Keratinocyte (primary cell): Measurements from ENCODE around the gene PPP3CB. TPM values are rescaled to one million over a fixed set of nuclear protein-coding genes. Genes with fewer than 3 reads are reported as not detected.

Experiments used
- DNase-seq: peaks from one replicate; pipeline ENCODE4 v3.0.0-alpha.2; 2011; ENCODE audit warnings: low read depth, missing footprints, low spot score
- FAIRE-seq: peaks from 2 replicates; lab custom pipeline; 2011; peaks lifted over from hg19 to GRCh38; lab: Jason Lieb, UNC
- H2AFZ ChIP-seq: 2 replicates; pipeline ENCODE4 v1.6.0; 2012; ENCODE audit warnings: low read length, control low read depth, inconsistent platforms; ENCODE audit not compliant: control insufficient read depth
- H3K27ac ChIP-seq: 2 replicates; pipeline ENCODE4 v1.5.1; 2011; ENCODE audit warnings: low read length; ENCODE audit not compliant: control insufficient read depth, insufficient read depth
- H3K27me3 ChIP-seq: 3 replicates; pipeline ENCODE4 v1.6.0; 2011; ENCODE audit warnings: low read length; ENCODE audit not compliant: control insufficient read depth, insufficient read depth; ENCODE audit errors: extremely low read depth
- H3K36me3 ChIP-seq, 2 experiments: 2 replicates in 1 of 2; 3 replicates in 1 of 2; pipeline ENCODE4 v1.5.1; 2011; ENCODE audit warnings: low read length in 2 of 2, mild to moderate bottlenecking in 1 of 2; ENCODE audit not compliant: control insufficient read depth in 2 of 2, insufficient read depth in 2 of 2; ENCODE audit errors: extremely low read depth in 1 of 2
- H3K4me1 ChIP-seq: 3 replicates; pipeline ENCODE4 v1.5.1; 2011; ENCODE audit warnings: low read length; ENCODE audit not compliant: control insufficient read depth, insufficient read depth; ENCODE audit errors: extremely low read depth
- H3K4me2 ChIP-seq: 3 replicates; pipeline ENCODE4 v1.6.0; 2011; ENCODE audit warnings: low read depth, low read length; ENCODE audit not compliant: control insufficient read depth, insufficient read depth; ENCODE audit errors: extremely low read depth
- H3K4me3 ChIP-seq, 3 experiments: fragments of 200-600 bp in 1 of 3; sonication (generic) in 1 of 3; 2 replicates in 2 of 3; 3 replicates in 1 of 3; pipeline ENCODE4 v1.5.1; 2011 to 2016; ENCODE audit warnings: low read length in 3 of 3, mild to moderate bottlenecking in 3 of 3, control low read depth in 2 of 3, inconsistent platforms in 1 of 3, low read depth in 1 of 3, mixed read lengths in 1 of 3, mixed run types in 1 of 3, moderate library complexity in 1 of 3; ENCODE audit not compliant: control insufficient read depth in 2 of 3, insufficient read depth in 2 of 3; ENCODE audit errors: extremely low read depth in 1 of 3
- H3K79me2 ChIP-seq: 2 replicates; pipeline ENCODE4 v1.6.0; 2012; ENCODE audit warnings: low read length; ENCODE audit not compliant: control insufficient read depth, insufficient read depth
- H3K9ac ChIP-seq: 3 replicates; pipeline ENCODE4 v1.6.0; 2011; ENCODE audit warnings: low read length; ENCODE audit not compliant: control insufficient read depth, insufficient read depth; ENCODE audit errors: extremely low read depth
- H3K9me1 ChIP-seq: 3 replicates; pipeline ENCODE4 v1.6.0; 2011; ENCODE audit warnings: low read length; ENCODE audit not compliant: control insufficient read depth, insufficient read depth; ENCODE audit errors: extremely low read depth
- H3K9me3 ChIP-seq: 2 replicates; pipeline ENCODE4 v1.5.1; 2012; ENCODE audit warnings: low read depth, low read length; ENCODE audit not compliant: control insufficient read depth
- H4K20me1 ChIP-seq: 3 replicates; pipeline ENCODE4 v1.6.0; 2011; ENCODE audit warnings: low read length; ENCODE audit not compliant: control insufficient read depth, insufficient read depth; ENCODE audit errors: extremely low read depth
- EZH2 ChIP-seq: IDR thresholded peaks from one replicate; pipeline ENCODE4 v1.6.1; 2012; ENCODE audit warnings: inconsistent platforms, mild to moderate bottlenecking, low read length, moderate library complexity
- dilution Hi-C: fragments of 300-500 bp; cut with MboI; formaldehyde crosslinking; loops from one replicate; pipeline ENCODE4 v1.7.0; 2020; ENCODE audit warnings: low sequenced_read_pairs; ENCODE audit not compliant: extremely low pct_ligation_motif_present
- polyA plus RNA-seq, 5 experiments: library from polyadenylated mRNA; depleted of rRNA in 3 of 5; stranded (reverse) in 3 of 5; stranded (forward) in 1 of 5; unstranded in 1 of 5; fragments of >200 nt; gene quantifications; 1 replicate in 1 of 5; 2 replicates in 3 of 5; 3 replicates in 1 of 5; pipeline versions ENCODE4 v1.2.1 to v1.2.3, GENCODE V29; 2011 to 2012; ENCODE audit warnings: missing spikeins in 2 of 5, low read depth in 1 of 5, low replicate concordance in 1 of 5
- TF ChIP-seq, protein P1 (sequence below), 3 experiments: IDR thresholded peaks in 1 of 3; conservative IDR thresholded peaks in 1 of 3; optimal IDR thresholded peaks in 1 of 3; 2 replicates in 2 of 3; 3 replicates in 1 of 3; pipeline versions ENCODE3 to v1.5.1; 2011; ENCODE audit warnings: low read length in 3 of 3, mild to moderate bottlenecking in 3 of 3, moderate library complexity in 2 of 3, control low read depth in 1 of 3, inconsistent platforms in 1 of 3; ENCODE audit not compliant: insufficient read depth in 2 of 3; ENCODE audit errors: extremely low read depth in 1 of 3

The PPP3CB gene
- polyA plus RNA-seq, 1 donor (not counting 4 experiments of a cell fraction or from before 2014, with no cell fraction given) = 23.5 TPM

- no peak overlapping the region for H3K4me2 ChIP-seq
- TF ChIP-seq, protein P1, sequence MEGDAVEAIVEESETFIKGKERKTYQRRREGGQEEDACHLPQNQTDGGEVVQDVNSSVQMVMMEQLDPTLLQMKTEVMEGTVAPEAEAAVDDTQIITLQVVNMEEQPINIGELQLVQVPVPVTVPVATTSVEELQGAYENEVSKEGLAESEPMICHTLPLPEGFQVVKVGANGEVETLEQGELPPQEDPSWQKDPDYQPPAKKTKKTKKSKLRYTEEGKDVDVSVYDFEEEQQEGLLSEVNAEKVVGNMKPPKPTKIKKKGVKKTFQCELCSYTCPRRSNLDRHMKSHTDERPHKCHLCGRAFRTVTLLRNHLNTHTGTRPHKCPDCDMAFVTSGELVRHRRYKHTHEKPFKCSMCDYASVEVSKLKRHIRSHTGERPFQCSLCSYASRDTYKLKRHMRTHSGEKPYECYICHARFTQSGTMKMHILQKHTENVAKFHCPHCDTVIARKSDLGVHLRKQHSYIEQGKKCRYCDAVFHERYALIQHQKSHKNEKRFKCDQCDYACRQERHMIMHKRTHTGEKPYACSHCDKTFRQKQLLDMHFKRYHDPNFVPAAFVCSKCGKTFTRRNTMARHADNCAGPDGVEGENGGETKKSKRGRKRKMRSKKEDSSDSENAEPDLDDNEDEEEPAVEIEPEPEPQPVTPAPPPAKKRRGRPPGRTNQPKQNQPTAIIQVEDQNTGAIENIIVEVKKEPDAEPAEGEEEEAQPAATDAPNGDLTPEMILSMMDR (optimal IDR thresholded peaks at IDR 0.05 in 1 of 3, IDR thresholded peaks at IDR 0.05 in 1 of 3, conservative IDR thresholded peaks at IDR 0.05 in 1 of 3; ENCODE audit: extremely low read depth in 1 of 3, insufficient read depth in 2 of 3, low read length in 3 of 3) = no peak
- TF ChIP-seq EZH2 = no peak
- no peaks in the 10 kb centered on the region for H3K9me1 ChIP-seq
- H3K79me2 ChIP-seq = no peaks in the 10 kb centered on the region
- no peak overlapping the region for H3K4me3 ChIP-seq
- dilution Hi-C loops = no loop called here
- H3K27ac ChIP-seq = no peak overlapping the region
- FAIRE-seq = no peak
- H4K20me1 ChIP-seq = no peaks in the 10 kb centered on the region
- no peak overlapping the region for H3K9ac ChIP-seq
- DNase-seq = no peak
- H3K4me1 ChIP-seq = peaks cover 4% of the 10 kb centered on the region
- no peaks in the 10 kb centered on the region for H3K9me3 ChIP-seq
- no peaks in the 10 kb centered on the region for H3K27me3 ChIP-seq
- H3K36me3 ChIP-seq = peaks cover 0 to 2% of the 10 kb centered on the region in 2 experiments
- no peak overlapping the region for H2AFZ ChIP-seq
Measured at GRCh38 chr10:73506074-73506473, 10.2 kb upstream of the PPP3CB start.

DNA sequence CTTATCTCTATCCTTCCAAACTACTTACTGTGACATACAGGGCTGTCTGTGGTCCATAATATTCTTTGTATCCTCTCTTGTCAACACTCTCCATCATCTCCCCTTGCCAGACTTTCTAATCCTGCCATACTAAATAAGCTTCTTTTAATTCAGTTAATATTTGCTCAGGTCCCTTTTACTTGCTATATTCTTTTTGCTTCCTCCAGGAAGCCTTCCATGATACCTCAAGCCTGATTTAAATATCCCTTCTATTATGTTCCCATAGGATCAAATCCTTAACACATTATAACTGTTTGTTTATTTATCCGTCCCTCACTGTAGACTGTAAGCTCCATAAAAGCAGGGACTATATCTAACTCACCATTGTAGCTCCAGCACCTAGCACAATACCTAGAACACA, 7.2 kb upstream of the PPP3CB start:
- Histone ChIP-seq H4K20me1 (no peaks in the 10 kb centered on the region), H3K9me1 (no peaks in the 10 kb centered on the region), H3K4me2 (no peak overlapping the region), H3K4me1 (peaks cover 4% of the 10 kb centered on the region), H2AFZ (no peak overlapping the region), H3K9me3 (no peaks in the 10 kb centered on the region), H3K4me3 (no peak overlapping the region), H3K27ac (no peak overlapping the region), H3K27me3 (no peaks in the 10 kb centered on the region), H3K9ac (no peak overlapping the region), H3K79me2 (no peaks in the 10 kb centered on the region), H3K36me3 (peaks cover 0 to 5% of the 10 kb centered on the region in 2 experiments)
- DNase-seq = no peak
- no peak for FAIRE-seq
- dilution Hi-C loops = no loop called here
- TF ChIP-seq EZH2 = no peak
- TF ChIP-seq, protein P1 (optimal IDR thresholded peaks at IDR 0.05 in 1 of 3, IDR thresholded peaks at IDR 0.05 in 1 of 3, conservative IDR thresholded peaks at IDR 0.05 in 1 of 3; ENCODE audit: extremely low read depth in 1 of 3, insufficient read depth in 2 of 3, low read length in 3 of 3) = no peak
